Astrocyte of the spinal cord (primary cell): ENCODE data around the gene PLCE1.

Experiments used
- DNase-seq: peaks from one replicate; pipeline ENCODE4 v3.0.0; 2011; ENCODE audit warnings: low read depth, low spot score
- H3K4me3 ChIP-seq: 2 replicates; pipeline ENCODE4 v1.5.1; 2011; ENCODE audit warnings: low read depth, mild to moderate bottlenecking, low read length, moderate library complexity
- CTCF ChIP-seq: IDR thresholded peaks from 2 replicates; pipeline ENCODE4 v1.5.1; 2012; ENCODE audit warnings: low read depth, mild to moderate bottlenecking, low read length, inconsistent platforms
- in situ Hi-C: cut with HindIII; loops from 2 replicates; pipeline ENCODE4 v1.10.0; 2017; ENCODE audit warnings: low sequenced_read_pairs

The PLCE1 gene

DNA sequence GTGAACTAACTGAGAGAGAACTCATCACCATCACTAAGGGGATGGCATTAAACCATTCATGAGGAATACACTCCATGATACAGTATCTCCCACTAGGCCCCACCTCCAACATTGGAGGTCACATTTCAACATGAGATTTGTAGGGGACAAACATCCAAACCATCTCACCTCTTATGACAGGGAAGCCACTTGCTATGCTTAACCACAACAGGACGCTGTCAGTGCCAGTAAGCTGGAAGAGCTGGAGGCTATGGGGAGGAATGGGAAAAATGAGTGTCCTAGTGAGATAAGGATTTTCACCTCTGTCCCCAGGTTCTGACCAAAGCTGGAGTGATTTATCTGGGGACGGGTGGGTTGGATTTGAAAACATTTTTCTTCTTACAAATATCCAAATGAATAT is 17.6 kb downstream of the PLCE1 start:
- no peak for TF ChIP-seq CTCF
- no peak overlapping the region for H3K4me3 ChIP-seq
- in situ Hi-C loops = no loop called here
- DNase-seq = no peak

- no peak for TF ChIP-seq CTCF
- in situ Hi-C loops = no loop called here
- no peak overlapping the region for H3K4me3 ChIP-seq
- no peak for DNase-seq
Observed at GRCh38 chr10:94012834-94013233, 19.1 kb downstream of the PLCE1 start.

DNA sequence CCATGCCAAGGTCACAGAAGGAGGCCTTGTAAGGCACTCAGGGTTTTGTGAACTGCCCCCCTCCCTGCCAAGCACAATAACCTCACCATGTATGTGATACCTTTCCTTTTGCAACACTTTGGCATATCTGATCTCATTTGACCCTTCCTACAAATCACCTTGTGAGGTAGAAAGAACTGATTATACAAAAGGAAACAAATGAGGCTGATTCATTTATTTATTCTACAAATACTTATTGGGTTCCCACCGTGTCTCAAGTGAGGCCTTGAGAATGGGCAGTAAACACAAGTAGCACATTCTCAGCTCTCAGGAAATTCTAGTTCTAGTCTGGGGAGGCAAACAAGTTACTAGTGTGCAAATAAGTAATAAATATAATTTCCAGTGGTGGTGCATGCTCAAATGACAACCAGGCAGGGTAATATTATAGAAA is 19.6 kb downstream of the PLCE1 start:
- DNase-seq = no peak
- H3K4me3 ChIP-seq = no peak overlapping the region
- in situ Hi-C loops = no loop called here
- no peak for TF ChIP-seq CTCF

GRCh38 chr10:94014304-94014703 is 20.6 kb downstream of the PLCE1 start:
- DNase-seq = no peak
- TF ChIP-seq CTCF = no peak
- in situ Hi-C loops = no loop called here
- H3K4me3 ChIP-seq = no peak overlapping the region

- in situ Hi-C loops = no loop called here
- no peak overlapping the region for H3K4me3 ChIP-seq
- DNase-seq = peak; percentile 59
- no peak for TF ChIP-seq CTCF
Observed at GRCh38 chr10:94016727-94017714, 23.3 kb downstream of the PLCE1 start.

GRCh38 chr10:94018107-94018506 is 24.4 kb downstream of the PLCE1 start:
- in situ Hi-C loops = no loop called here
- no peak for TF ChIP-seq CTCF
- H3K4me3 ChIP-seq = no peak overlapping the region
- DNase-seq = no peak
